Measurements from ENCODE around the gene RASSF3. TPM values are rescaled to one million over a fixed set of nuclear protein-coding genes. Genes with fewer than 3 reads are reported as not detected.

Gene RASSF3
- polyA plus RNA-seq, 1 donor (not counting 4 experiments of a cell fraction or from before 2014, with no cell fraction given), result 9.6 TPM

GRCh38 chr12:64670019-64670418 lies 59.7 kb downstream of the RASSF3 start:
- no peak overlapping the region for H3K4me2 ChIP-seq (ENCODE audit: control insufficient read depth, extremely low read depth, insufficient read depth, low read depth, low read length)
- no peak overlapping the region for H3K27ac ChIP-seq (ENCODE audit: control insufficient read depth, insufficient read depth, low read length)
- no peak overlapping the region for H3K9ac ChIP-seq (ENCODE audit: control insufficient read depth, extremely low read depth, insufficient read depth, low read length)
- H3K9me1 ChIP-seq (ENCODE audit: control insufficient read depth, extremely low read depth, insufficient read depth, low read length), result no peaks in the 10 kb centered on the region
- dilution Hi-C loops (cut with MboI; ENCODE audit: extremely low pct_ligation_motif_present, low sequenced_read_pairs), result no loop called here
- H3K36me3 ChIP-seq (ENCODE audit: control insufficient read depth in 2 of 2, extremely low read depth in 1 of 2, insufficient read depth in 2 of 2, low read length in 2 of 2), result peaks cover 0 to 2% of the 10 kb centered on the region in 2 experiments
- peaks cover 25% of the 10 kb centered on the region for H3K4me1 ChIP-seq (ENCODE audit: control insufficient read depth, extremely low read depth, insufficient read depth, low read length)
- H2AFZ ChIP-seq (ENCODE audit: control insufficient read depth, low read length), result no peak overlapping the region
- no peaks in the 10 kb centered on the region for H3K9me3 ChIP-seq (ENCODE audit: control insufficient read depth, low read depth, low read length)
- FAIRE-seq, result no peak
- peaks cover 12% of the 10 kb centered on the region for H3K79me2 ChIP-seq (ENCODE audit: control insufficient read depth, insufficient read depth, low read length)
- DNase-seq (ENCODE audit: low read depth, low spot score), result no peak
- no peak overlapping the region for H3K4me3 ChIP-seq (ENCODE audit: control insufficient read depth in 2 of 3, extremely low read depth in 1 of 3, insufficient read depth in 2 of 3, low read depth in 1 of 3, low read length in 3 of 3)
- TF ChIP-seq CTCF (optimal IDR thresholded peaks at IDR 0.05 in 1 of 3, IDR thresholded peaks at IDR 0.05 in 1 of 3, conservative IDR thresholded peaks at IDR 0.05 in 1 of 3; ENCODE audit: extremely low read depth in 1 of 3, insufficient read depth in 2 of 3, low read length in 3 of 3), result no peak
- TF ChIP-seq EZH2 (IDR thresholded peaks at IDR 0.05; ENCODE audit: low read length), result no peak
- H4K20me1 ChIP-seq (ENCODE audit: control insufficient read depth, extremely low read depth, insufficient read depth, low read length), result no peaks in the 10 kb centered on the region
- H3K27me3 ChIP-seq (ENCODE audit: control insufficient read depth, extremely low read depth, insufficient read depth, low read length), result no peaks in the 10 kb centered on the region

GRCh38 chr12:64670919-64671639 lies 60.8 kb downstream of the RASSF3 start:
- peaks cover 31% of the 10 kb centered on the region for H3K4me1 ChIP-seq (ENCODE audit: control insufficient read depth, extremely low read depth, insufficient read depth, low read length)
- no peak overlapping the region for H2AFZ ChIP-seq (ENCODE audit: control insufficient read depth, low read length)
- H3K9ac ChIP-seq (ENCODE audit: control insufficient read depth, extremely low read depth, insufficient read depth, low read length), result peak overlapping the region; percentile 24
- H3K9me1 ChIP-seq (ENCODE audit: control insufficient read depth, extremely low read depth, insufficient read depth, low read length), result no peaks in the 10 kb centered on the region
- TF ChIP-seq EZH2 (IDR thresholded peaks at IDR 0.05; ENCODE audit: low read length), result no peak
- no peak for TF ChIP-seq CTCF (optimal IDR thresholded peaks at IDR 0.05 in 1 of 3, IDR thresholded peaks at IDR 0.05 in 1 of 3, conservative IDR thresholded peaks at IDR 0.05 in 1 of 3; ENCODE audit: extremely low read depth in 1 of 3, insufficient read depth in 2 of 3, low read length in 3 of 3)
- peak; percentile 46 for FAIRE-seq
- H3K4me3 ChIP-seq (ENCODE audit: control insufficient read depth in 2 of 3, extremely low read depth in 1 of 3, insufficient read depth in 2 of 3, low read depth in 1 of 3, low read length in 3 of 3), result no peak overlapping the region
- peaks cover 0 to 2% of the 10 kb centered on the region in 2 experiments for H3K36me3 ChIP-seq (ENCODE audit: control insufficient read depth in 2 of 2, extremely low read depth in 1 of 2, insufficient read depth in 2 of 2, low read length in 2 of 2)
- no peaks in the 10 kb centered on the region for H3K27me3 ChIP-seq (ENCODE audit: control insufficient read depth, extremely low read depth, insufficient read depth, low read length)
- H4K20me1 ChIP-seq (ENCODE audit: control insufficient read depth, extremely low read depth, insufficient read depth, low read length), result no peaks in the 10 kb centered on the region
- no peaks in the 10 kb centered on the region for H3K9me3 ChIP-seq (ENCODE audit: control insufficient read depth, low read depth, low read length)
- H3K4me2 ChIP-seq (ENCODE audit: control insufficient read depth, extremely low read depth, insufficient read depth, low read depth, low read length), result peak overlapping the region; percentile 22
- H3K27ac ChIP-seq (ENCODE audit: control insufficient read depth, insufficient read depth, low read length), result peak overlapping the region; percentile 54
- H3K79me2 ChIP-seq (ENCODE audit: control insufficient read depth, insufficient read depth, low read length), result peaks cover 14% of the 10 kb centered on the region
- dilution Hi-C loops (cut with MboI; ENCODE audit: extremely low pct_ligation_motif_present, low sequenced_read_pairs), result no loop called here
- DNase-seq (ENCODE audit: low read depth, low spot score), result peak; percentile 45

All from keratinocyte (primary cell).